SK-N-MC (cell line): ENCODE data around the gene DCLK1.

ENCODE experiments used
- DNase-seq: peaks from one replicate; pipeline ENCODE4 v3.0.0-alpha.2; 2011; ENCODE audit warnings: low read depth, low spot score
- H3K27ac ChIP-seq: fragments of 200-600 bp; sonication (generic); 2 replicates; pipeline ENCODE4 v1.5.1; 2016; ENCODE audit warnings: mixed run types
- H3K36me3 ChIP-seq: fragments of 200-600 bp; sonication (generic); 2 replicates; pipeline ENCODE4 v1.6.1; 2017; ENCODE audit warnings: antibody characterized with exemption, low read length, mixed read lengths; ENCODE audit not compliant: insufficient read depth
- H3K4me3 ChIP-seq: fragments of 200-600 bp; sonication (generic); 2 replicates; pipeline ENCODE4 v1.5.1; 2016
- H3K9ac ChIP-seq: fragments of 200-600 bp; sonication (generic); 2 replicates; pipeline ENCODE4 v1.8.0; 2017; ENCODE audit warnings: mixed run types, mixed read lengths; ENCODE audit not compliant: insufficient read length
- H3K9me3 ChIP-seq: fragments of 200-600 bp; sonication (generic); 2 replicates; pipeline ENCODE4 v1.6.1; 2017; ENCODE audit warnings: low read depth, mild to moderate bottlenecking, antibody characterized with exemption, low read length, moderate library complexity, mixed read lengths
- EZH2 ChIP-seq: fragments of 200-600 bp; sonication (generic); IDR thresholded peaks from one replicate; pipeline ENCODE4 v1.6.1; 2017; ENCODE audit warnings: antibody characterized with exemption
- FOXP2 ChIP-seq: optimal IDR thresholded peaks from 2 replicates; pipeline ENCODE3; 2011; ENCODE audit warnings: mild to moderate bottlenecking, moderate library complexity; ENCODE audit not compliant: insufficient read depth; ENCODE audit errors: extremely low read length, control extremely low read depth
- POLR2AphosphoS5 ChIP-seq: IDR thresholded peaks from 2 replicates; pipeline ENCODE4 v1.6.1; 2012; ENCODE audit warnings: mild to moderate bottlenecking, low read depth, low read length, borderline replicate concordance

Gene DCLK1

DNA sequence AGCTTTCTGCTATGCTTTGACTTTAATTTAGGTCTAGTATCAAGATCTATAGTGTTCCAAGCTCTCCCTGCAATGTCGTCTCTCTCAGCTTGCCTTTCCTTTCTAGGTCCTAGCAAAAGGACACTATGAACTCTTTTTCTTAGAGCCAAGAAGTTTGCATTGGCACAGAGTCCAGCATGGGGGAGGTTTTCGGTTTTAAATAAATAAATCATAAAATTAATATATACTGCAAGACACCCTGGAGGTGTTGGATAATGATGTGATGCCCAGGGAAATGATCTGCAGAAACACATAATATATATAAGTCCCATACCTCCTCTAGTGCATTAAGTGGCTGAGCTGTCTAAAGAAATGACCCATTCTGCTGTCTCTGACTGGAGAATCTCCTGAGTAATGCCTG is 338.3 kb downstream of the DCLK1 start:
- TF ChIP-seq EZH2 (no peak), POLR2AphosphoS5 (no peak), FOXP2 (no peak)
- H3K4me3 ChIP-seq, result no peak overlapping the region
- H3K9ac ChIP-seq, result peak overlapping the region; percentile 8

DNA sequence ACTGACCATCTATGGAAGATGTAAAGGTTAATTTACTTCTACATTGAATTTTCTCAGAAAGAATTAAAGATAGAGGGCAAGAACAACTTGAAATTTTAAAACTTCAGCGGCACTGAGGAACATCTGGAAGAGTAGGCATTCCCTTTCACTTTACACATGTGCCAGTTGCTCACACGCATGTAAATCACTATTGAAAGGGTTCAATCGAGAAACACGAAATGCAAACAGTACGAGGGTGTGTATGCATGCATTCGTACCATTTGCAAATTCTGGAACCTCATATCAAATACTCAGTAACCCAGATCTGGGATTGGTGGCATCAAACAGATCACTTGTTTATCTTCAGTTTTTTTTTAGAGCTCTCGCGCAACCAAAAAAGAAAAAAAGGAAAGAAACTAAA is 339.2 kb downstream of the DCLK1 start:
- no peak for DNase-seq
- no peak overlapping the region for H3K4me3 ChIP-seq
- H3K9me3 ChIP-seq, result no peaks in the 10 kb centered on the region
- H3K9ac ChIP-seq, result no peak overlapping the region
- no peaks in the 10 kb centered on the region for H3K36me3 ChIP-seq
- H3K27ac ChIP-seq, result no peak overlapping the region
- TF ChIP-seq EZH2, result no peak
- no peak for TF ChIP-seq POLR2AphosphoS5
- TF ChIP-seq FOXP2, result no peak

More for the DNA sequence above, 338.3 kb downstream of the DCLK1 start:
- no peaks in the 10 kb centered on the region for H3K9me3 ChIP-seq
- H3K27ac ChIP-seq, result no peak overlapping the region
- DNase-seq, result no peak
- no peaks in the 10 kb centered on the region for H3K36me3 ChIP-seq

DNA sequence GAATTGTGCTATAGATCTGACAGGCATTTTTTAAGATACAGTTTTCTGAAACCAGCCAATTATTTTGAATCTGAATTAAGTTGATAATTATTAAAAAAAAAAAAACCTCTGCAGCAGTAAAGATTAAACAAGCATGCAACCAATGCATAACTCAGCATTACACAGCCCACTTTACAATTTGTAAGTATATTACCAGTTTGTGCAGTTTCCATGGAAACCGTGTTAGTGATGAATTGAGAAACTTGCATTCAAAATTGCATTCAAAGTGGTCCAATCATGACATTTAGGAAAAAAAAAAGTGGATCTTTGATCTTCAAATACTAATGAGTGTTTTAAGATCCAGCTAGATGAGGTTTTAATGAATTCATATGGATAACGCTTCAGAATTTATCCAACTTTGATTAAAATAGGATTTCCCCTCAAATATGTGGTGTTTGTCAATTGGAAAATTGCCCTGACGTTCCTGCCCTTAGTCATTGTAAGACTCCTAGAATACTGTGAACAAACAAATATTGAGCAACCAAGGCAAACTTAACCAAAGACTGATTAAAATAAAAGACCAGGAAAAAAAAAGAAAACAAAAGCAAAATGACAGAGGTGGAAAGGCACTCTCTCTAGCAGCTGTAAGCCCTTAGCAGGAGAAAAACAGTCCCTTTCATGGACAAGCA is 339.9 kb downstream of the DCLK1 start:
- no peak overlapping the region for H3K27ac ChIP-seq
- H3K9ac ChIP-seq, result no peak overlapping the region
- DNase-seq, result no peak

DNA sequence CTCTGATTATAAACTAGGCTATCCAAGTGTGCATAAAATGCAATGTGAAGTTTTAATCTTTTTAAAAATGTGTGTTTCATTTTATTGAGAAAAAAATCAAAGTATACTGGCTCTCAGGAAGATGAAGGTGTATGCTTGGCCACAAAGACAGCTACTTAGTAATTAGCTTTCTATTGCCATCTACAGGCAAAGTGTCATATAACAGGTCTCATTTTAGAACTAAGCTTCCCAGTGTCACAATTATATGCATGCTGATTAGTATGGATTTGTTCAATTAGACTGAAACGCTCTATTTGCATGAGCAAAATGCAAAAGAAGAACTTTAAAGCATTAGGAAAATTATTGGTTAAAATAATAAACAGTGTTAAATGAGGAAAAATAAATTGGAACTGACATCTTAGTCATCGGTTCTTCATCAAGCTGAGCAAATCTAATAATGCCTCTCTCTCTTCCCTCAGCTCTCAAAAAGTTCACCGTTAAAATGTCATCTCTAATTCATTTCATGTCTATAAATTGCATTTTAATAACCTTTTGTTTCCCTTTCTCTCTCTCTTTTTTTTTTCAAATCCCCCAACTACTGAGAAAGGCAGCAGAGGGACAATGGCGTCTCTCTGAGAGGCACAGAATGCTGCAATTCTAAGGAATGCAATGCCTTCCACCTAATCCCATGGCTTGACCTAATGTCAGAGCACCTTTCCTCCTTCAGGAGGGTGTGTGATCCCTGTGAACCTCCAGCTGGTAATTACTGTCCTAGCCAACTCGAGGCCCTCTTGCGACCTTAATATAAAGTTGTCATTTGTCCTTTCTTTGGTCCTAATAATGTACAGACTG is 341.6 kb downstream of the DCLK1 start:
- H3K27ac ChIP-seq, result no peak overlapping the region
- H3K9ac ChIP-seq, result no peak overlapping the region
- no peak for TF ChIP-seq EZH2
- H3K36me3 ChIP-seq, result no peaks in the 10 kb centered on the region
- DNase-seq, result peak; percentile 16
- no peaks in the 10 kb centered on the region for H3K9me3 ChIP-seq
- no peak overlapping the region for H3K4me3 ChIP-seq

More for the DNA sequence above, 339.9 kb downstream of the DCLK1 start:
- Histone ChIP-seq H3K9me3 (no peaks in the 10 kb centered on the region), H3K36me3 (no peaks in the 10 kb centered on the region), H3K4me3 (no peak overlapping the region)
- no peak for TF ChIP-seq POLR2AphosphoS5
- no peak for TF ChIP-seq FOXP2
- no peak for TF ChIP-seq EZH2

DNA sequence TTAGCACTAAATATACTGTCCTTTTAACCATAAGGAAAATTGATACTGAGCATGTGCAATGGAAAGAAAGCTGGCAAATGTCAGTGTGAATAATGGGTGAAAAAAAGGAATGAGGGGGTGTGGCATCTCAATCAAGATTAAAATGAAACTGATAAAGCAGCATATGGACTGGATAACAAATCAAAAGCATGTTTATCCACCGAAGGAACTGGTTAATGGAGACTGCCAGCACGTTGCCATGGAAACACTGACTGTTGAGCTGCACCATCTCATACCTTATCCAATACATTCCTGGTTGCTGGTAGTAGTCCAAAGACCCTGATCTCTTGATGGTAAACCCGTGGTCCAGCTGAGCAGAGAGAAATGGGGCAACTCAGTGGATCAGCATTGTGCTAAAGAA is 343.2 kb downstream of the DCLK1 start:
- Histone ChIP-seq H3K9ac (no peak overlapping the region), H3K4me3 (no peak overlapping the region), H3K36me3 (no peaks in the 10 kb centered on the region), H3K9me3 (no peaks in the 10 kb centered on the region), H3K27ac (no peak overlapping the region)
- DNase-seq, result no peak
- TF ChIP-seq EZH2, result no peak
- no peak for TF ChIP-seq POLR2AphosphoS5
- TF ChIP-seq FOXP2, result no peak

DNA sequence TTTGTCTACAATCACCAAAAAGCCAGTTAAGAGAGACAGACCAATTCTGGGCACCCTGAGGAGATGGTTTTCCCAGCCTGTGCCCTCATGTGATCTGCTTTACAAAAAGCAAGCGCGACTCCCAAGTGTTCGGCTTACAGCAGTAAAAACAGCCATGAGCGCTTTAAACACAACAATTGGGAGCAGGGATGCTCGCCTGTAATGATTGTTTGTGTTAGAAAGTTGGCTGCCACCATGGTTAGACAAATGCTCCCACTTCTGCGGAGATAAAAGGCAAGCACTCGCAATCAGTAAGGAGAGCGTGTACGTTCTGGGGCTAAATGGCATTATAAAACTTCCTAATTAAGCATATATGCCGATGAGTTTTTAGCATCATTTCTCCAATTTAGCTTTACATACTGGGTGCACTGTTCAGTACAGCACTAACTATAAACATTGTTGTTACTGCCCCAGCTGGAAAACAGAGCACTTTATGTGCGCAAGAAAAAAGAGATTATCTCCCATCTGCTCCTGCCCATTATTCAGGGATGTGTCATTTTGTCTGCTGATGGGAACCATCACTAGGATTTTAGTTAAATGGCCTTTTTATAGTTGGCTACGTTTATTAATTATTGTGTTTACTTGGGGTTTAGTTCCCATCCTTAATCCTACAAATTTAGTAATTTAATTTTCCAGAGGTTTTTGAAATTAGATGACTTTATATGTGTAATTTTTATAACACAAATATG is 345.4 kb downstream of the DCLK1 start:
- no peak for TF ChIP-seq EZH2
- TF ChIP-seq FOXP2, result no peak
- no peak for TF ChIP-seq POLR2AphosphoS5
- DNase-seq, result no peak

DNA sequence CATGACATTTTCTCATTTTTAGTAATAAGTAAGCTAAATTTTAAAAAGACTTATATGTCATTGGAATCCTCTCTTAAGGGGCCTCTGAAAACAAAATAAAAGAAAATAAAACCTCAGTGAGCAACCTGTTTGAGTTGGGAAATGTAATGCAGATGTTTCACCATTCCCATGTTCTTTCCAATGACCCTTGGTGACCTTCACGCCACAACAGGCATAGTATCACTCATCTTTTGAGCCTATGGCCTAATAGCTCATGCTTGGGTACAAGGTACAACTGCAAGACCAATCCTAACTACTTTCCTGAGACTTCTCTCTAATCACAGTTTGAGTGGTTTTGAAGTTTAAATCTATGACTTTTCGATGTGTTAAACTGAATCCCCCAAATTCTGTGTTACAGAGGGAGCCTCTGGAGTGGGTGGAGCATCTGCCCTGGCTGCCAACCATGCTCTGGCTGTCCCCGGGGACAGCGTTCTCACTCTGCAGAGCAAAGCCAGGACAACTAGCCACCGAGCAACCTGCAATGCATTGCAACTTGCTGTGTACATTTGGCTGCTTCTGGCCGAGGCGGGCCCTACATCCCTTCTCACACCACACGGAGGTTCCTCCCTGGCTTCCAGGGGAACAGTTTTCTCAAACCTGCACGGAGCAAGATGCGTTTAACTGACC is 346.8 kb downstream of the DCLK1 start:
- no peak overlapping the region for H3K4me3 ChIP-seq
- TF ChIP-seq FOXP2, result no peak
- TF ChIP-seq POLR2AphosphoS5, result no peak
- TF ChIP-seq EZH2, result no peak
- no peak for DNase-seq
- H3K36me3 ChIP-seq, result no peaks in the 10 kb centered on the region
- H3K27ac ChIP-seq, result no peak overlapping the region
- no peaks in the 10 kb centered on the region for H3K9me3 ChIP-seq
- H3K9ac ChIP-seq, result no peak overlapping the region

More for the DNA sequence above, 345.4 kb downstream of the DCLK1 start:
- no peak overlapping the region for H3K4me3 ChIP-seq
- no peaks in the 10 kb centered on the region for H3K9me3 ChIP-seq
- H3K36me3 ChIP-seq, result no peaks in the 10 kb centered on the region
- H3K9ac ChIP-seq, result no peak overlapping the region
- no peak overlapping the region for H3K27ac ChIP-seq

DNA sequence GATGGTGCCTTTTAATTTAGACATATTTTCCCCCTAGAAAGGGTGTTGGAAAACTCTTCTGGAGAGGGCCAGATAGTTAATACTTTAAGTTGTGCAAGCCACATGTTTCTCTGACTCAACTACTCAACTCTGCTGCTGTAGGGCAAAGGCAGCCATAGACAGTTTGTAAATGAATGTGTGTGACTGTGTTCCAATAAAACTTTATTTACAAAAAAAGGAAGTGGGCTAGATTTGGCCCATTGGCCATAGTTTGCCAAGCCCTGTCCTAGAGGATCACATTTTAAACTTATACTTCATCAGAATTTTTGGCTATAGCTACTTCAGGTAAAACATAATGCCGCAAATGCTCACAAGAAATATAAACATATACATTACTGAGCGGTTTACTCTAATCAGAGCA is 348.4 kb downstream of the DCLK1 start:
- no peaks in the 10 kb centered on the region for H3K36me3 ChIP-seq
- H3K27ac ChIP-seq, result no peak overlapping the region
- H3K4me3 ChIP-seq, result no peak overlapping the region
- H3K9me3 ChIP-seq, result no peaks in the 10 kb centered on the region
- TF ChIP-seq EZH2, result no peak
- TF ChIP-seq FOXP2, result no peak
- no peak for TF ChIP-seq POLR2AphosphoS5
- H3K9ac ChIP-seq, result no peak overlapping the region
- no peak for DNase-seq
